GM19240 (cell line): Measurements from ENCODE around the gene RASL11B.

ENCODE experiments used
- DNase-seq: peaks from one replicate; pipeline ENCODE4 v3.0.0; 2011; ENCODE audit warnings: low spot score; ENCODE audit not compliant: insufficient read length

RASL11B gene

DNA sequence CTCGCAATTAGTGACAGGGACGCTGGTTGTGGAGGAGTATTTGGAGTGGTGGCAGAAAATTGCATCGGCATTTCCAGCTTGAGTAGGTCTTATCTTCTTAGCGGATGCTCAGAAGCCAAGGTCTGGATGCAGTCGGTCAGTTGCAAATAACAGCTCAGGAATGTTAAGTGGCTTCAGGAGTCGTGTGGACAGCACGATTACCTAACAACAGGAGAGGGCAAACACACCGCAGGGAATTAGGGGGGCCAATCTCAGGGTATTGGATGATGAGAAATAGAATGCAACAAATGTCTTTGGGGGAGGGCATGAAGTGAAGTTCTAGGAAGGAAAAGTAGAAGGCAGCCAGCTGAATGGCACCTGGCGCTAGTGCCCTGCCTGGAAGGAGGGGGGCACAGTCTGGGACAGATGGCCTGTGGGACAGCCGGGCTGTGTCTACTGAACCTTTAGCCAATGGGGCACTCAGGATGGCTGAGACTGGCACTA, 11.8 kb downstream of the RASL11B start:
- no peak for DNase-seq

DNA sequence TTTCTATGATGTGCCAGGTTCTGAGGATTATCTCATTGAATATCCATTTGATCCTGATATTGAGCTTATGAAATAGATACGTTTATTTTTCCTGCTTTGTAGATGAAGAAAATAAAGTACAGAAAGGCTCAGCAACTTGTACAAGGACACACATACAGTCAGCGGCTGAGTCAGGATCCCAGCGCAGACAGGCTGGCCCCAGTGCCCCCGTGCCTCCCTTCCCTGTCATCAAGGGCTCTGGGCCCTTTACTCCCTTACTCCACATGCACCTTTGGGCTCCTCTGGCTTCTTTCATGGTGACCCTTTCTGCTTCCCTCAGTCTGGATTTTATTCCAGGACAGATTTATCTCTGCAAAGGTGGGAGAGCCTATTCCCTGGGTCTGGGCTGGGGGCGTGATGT, 12.8 kb downstream of the RASL11B start:
- no peak for DNase-seq

DNA sequence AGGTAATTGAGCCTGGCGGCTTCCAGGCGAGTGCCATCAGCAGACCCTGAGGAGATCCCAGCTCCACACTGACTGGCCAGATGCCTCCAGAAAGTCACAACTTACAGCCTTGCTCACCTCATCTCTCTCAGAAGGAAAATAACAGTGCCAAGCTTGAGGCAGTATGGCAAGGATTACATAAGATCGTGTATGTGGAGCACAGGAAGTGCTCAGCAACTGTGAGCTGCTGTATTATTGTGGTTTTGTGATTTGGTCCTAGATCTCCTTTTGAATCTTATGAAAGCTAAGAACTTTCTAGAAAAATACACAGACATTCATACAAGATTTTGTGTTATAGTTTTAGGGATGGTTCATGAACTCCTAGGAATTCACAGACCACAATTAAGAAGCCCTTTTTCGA, 14.0 kb downstream of the RASL11B start:
- DNase-seq, result no peak

DNA sequence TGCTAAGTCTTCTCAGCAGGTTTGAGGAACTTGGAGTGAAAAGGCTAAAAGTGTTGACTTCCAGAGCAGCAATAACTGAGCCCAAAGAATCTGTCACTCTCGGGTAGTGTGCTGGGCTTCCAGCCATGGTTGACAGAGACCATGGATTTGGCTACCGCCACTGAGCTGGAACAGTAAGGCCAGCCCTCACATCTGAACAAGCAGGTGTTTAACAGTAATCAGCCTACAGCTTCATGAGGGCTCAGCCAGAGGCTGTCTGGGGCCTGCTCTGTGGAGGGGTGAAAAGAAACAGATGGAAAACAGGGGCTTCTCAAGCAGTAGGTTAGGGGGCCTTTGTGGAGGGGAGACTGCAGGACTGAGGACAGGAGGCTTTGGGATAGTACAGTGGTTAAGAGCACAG, 14.9 kb downstream of the RASL11B start:
- DNase-seq, result no peak

DNA sequence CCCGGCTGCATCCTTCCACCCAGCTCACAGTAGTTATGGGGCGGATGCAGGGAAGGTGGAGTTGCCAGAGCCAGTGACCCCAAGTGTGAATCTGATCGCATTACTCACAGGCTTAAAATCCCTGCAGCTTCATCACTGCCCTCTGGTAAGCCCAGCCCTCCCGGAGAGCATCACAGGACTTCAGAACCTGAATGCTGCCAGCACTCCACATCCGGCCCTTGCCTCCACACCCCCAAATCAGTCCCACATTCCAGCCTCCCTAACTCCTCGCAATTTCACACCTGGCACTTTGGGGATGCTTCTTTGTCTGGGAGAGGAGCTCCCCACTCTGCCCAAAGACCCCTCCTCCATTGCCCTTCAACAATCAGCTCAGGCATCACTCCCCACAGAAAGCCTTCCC, 15.6 kb downstream of the RASL11B start:
- no peak for DNase-seq

DNA sequence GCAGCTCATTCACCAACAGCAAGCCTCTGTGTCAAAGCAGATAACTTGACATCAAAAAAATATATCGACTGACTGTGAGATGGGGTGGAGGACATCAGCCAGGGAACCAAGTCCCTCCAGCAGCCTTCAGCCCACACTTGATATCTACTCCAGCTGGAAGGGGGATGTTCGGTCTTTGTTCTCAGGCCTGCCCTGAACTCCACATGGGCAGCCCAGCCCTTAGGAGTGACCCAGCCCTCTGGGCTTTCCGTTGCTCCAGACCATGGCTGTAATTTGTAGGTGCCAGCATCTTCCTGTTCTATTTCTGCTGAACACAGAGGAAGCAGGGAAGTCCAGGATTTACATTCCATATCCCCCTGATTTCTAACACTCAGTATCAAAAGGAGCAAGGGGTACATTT, 17.4 kb downstream of the RASL11B start:
- DNase-seq, result no peak

DNA sequence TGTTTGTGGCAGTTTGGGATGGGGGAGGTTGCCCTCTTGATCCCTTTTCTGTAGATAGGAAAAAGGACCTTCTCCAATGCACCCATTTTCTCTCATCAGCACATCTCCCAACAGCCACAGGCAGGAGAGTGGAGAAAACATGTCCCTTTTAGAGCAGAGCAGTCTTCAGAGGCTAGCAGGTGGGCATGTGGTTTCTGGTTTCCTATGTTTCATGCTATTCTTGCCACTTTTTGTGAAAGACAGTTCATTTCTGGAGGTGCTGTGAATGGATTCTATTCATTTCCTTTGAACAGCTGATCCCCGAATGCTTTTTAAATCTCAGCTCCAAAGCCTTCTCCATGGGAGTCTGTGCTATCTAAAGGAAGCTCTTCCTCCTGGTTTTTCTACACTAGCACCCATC, 18.9 kb downstream of the RASL11B start:
- DNase-seq, result no peak

DNA sequence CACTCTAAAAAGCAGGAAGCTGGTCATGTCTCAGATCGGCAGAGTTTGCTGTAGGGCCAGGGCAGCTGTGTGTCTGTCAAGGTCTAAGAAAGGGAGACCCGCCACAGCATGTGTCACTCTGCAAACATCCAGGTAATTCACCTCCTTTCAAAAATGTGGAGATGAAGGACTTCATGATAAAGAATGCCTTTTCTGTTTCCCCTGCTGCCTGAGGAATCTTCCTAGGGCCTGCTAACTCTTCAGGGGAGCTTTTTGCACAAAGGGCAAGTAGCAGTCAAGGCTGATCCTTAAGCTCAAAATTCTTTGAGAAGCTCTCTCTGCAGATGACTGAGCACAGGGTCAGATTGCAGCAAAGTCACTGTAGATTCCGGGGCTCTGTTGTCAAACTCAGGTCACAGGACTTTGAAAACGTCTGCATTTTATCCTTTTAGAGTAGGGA, 21.1 kb downstream of the RASL11B start:
- DNase-seq, result no peak

DNA sequence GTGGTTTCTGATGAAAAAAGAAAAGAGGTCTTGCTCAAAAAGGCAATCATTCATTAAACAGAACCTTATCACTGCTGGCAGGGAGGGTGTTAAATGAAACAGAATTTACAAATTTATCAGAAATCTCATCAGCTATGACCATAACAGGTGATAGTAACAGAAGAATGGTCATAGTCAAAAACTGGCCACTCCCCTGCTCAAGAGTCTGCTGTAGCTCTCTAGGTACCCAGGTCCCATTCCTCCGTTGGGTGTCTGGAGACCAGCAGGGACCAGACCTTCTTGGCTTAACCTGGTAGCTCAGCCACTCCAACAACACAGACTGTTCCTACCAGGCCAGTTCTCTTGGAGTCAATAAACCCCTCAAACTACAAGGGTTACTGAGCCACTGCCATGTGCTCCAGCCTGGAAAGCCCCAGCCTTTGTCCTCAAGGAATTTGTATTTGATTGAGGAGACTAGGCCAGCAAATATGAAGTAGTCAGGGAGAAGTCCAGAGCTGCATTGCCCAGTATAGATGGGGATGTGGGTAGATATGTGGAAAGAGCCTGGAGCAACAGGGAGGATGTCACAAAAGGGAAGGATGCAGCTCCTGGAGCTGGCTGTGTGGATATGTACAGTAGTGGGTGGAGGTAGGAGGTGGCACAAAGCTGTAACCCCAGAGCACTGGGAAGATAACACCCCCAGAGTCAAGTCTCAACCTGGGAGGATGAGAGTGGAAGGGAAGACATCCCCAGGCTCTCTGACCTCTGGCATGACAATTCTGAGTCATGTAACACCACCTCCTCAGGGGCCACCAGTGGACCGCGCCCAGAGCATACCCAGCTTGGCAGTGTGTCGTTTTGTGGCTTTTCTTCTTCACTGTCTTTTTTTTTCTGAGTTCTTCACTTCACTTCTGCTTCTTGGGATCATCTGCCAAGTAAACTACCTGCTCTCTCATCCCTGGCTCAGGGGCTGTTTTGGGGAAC, 21.9 kb downstream of the RASL11B start:
- DNase-seq, result no peak

DNA sequence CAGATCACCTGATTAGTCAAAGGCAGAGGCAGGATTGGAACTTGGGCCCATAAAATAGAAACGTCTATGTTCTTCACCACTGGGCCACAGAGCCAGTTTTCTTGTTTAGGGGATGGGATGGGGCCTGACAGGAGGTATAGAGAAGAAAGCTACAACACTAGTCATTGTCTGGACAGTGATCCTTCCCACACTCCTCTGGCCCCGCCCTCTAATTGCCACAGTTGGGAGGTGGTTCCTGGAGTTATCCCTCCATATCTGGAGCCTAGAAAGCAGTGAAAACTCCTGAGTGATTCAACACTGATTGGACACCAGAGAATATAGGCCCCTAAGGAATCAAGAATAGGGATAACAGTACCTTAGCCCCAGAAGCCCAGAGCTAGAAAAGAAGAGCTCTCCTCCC, 22.9 kb downstream of the RASL11B start:
- DNase-seq, result no peak

DNA sequence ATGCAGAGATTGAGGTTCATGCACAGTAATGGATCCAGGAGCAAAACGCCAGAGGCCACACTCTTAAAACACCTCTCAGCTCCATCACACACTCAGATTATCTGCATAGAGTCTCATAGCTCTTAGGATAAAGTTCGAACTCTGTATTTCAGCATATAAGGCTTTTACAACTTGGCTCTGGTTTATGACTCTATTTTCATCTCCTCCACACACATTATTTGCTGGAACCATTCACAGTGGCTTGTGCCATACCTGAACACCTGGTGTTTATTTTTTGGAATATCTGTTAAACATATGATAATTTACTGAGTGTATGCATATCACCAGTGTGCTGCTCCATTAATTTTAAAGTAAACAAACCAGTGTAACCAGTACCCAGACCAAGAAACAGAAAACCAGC, 27.2 kb downstream of the RASL11B start:
- no peak for DNase-seq

DNA sequence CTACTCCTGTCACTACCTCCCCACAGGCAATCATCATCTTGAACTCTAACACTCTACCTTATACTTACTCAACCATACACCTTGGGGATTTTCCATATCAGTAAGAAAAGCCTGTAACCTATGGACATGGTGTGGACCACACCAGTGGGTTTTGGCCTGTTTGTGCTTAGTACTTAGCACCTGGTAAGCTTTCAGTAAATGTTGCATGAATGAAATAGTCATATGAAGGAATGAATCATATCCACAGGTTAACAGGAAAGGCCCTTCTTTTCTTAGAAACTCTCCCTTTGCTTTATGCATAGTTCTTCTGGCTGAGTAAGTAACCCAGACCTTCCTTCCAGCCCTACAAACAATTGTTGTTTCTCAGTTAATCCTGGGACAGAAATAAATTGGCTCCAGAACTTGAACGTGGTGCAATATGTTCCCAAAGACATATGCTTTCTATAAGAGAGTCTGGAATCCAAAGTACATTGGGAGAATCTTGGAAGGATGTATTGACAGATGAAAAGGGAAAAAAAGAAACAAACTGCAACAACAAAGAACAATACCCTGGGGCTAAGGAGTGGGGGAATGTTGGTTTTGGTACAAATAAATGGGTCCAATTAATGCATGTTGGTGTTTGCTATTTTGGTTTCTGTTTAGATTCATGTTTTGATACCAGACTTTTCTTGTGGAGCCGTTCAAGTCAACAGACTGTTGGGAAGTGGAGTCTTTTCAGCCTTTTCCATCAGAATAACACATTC, 27.8 kb downstream of the RASL11B start:
- DNase-seq, result no peak

DNA sequence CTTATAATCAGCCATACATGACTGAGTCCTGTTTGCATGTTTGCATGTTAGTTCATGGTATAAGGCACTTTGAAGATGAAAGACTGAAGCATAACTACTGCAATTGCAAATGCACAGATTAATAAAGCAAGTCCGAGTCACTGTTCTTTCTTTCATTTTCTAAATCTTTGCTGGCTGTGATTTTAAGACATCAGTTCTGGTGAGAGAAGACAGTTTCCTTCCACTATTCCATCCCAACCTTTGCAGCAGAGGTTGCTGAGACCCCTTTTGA, 28.3 kb downstream of the RASL11B start:
- no peak for DNase-seq

DNA sequence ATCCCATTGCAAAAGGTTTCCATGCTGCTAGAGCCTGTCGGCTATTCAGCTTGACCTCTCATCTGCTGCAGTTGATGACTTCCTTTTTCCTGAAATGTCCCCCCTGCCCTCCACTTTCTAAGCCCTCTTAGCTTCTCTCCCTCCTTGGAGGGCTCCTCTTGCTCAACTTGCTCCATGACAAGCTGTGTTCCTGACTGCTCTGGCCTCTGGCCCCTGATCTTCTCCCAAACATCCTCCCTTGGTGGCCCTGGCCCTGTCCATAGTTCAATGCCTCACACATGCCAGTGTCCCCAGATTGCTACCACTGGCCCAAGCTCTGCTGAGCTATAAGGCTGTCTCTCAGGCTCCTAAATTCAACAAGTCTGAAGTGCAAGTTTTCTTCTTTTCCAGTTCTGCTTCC, 29.6 kb downstream of the RASL11B start:
- DNase-seq, result no peak

DNA sequence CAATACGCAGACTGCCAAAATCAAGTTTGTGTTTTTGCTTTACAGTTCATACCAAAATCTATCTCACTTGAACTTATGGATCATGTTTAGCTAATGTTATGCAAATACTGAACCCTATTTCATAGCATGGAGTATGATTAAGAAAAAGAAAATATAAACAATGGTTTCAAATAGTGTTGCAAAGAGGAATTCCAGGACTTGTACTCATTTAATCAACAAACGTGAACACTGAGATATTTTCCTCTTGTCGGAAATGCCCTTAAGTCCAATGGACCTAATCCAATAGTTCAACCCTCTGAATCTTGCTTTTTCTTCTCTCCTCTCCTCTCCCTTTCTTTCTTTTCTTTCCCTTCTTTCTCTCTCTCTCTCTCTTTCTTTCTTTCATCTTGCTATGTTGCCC, 30.8 kb downstream of the RASL11B start:
- no peak for DNase-seq

DNA sequence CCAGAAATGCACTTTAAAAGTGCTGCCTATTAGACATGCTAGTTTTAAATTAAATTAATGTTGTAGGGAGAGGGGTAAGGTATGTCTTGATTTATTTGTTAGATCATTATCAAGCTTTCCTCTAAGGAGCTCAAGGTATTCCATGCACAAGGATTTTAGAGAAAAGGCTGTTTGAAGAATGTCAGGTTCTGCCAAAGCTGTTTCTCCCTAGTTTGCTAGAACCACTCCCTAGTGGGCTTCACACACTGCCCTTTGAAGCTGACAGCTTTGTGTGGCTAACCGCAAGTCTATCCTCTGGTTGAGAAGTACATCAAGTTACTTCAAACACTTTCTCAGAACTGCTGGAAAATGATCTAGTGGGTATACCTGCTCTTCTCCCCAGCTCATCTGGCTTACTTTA, 32.3 kb downstream of the RASL11B start:
- DNase-seq, result no peak

DNA sequence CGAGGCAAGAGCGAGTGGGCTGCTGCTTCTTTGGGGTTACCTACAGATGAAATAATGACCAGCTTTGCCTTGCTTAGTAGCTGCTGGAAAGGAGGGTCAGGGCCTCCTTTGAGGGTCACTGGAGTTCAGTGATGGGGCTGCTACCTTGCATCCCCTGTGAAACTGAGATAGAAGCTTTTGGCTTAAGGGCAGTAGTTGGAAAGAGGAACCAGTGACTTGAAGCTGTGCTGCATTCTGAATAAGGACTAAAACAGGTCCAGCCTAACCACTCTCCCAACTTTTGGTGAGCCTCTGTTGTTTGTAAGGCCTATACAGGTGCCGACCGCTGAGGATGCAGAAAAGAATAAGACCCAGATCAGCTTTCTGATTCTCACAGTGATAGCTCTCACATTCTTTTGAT, 41.2 kb downstream of the RASL11B start:
- DNase-seq, result no peak

DNA sequence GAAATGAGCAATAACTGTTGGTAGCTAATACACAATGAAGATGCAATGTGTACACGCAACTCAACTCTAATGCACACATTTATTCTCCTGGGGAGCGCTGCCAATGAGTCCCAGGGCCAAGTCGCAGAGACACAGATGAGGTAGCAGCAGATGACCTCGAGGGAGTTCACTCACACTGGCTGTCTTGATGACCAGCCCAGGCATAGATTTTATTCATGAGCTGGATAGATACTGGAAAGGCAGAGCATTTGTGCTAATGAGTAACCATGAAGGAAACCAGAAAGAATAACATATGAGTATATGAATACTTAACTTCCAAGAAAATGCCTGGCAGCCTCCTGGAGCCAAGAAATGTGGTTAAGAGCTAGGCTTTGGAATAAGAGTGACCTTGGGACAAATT, 42.3 kb downstream of the RASL11B start:
- DNase-seq, result no peak

DNA sequence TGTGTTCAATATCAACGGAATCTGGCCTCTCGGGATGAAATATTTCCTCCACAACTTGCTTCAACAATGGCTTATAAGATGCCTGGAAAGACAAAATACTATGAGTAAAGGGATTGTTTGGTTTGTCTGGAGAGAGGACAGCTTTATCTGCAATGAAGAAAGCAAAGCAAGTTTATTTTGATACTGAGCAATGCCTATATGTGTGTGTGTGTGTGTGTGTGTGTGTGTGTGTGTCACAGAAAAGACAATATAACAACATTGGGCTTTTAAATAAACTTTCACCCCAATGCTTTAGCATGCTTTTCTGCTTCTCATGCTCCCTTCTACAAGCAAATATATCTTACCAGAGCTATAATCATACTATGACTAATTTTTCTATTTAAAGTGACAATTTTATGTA, 45.4 kb downstream of the RASL11B start:
- no peak for DNase-seq

DNA sequence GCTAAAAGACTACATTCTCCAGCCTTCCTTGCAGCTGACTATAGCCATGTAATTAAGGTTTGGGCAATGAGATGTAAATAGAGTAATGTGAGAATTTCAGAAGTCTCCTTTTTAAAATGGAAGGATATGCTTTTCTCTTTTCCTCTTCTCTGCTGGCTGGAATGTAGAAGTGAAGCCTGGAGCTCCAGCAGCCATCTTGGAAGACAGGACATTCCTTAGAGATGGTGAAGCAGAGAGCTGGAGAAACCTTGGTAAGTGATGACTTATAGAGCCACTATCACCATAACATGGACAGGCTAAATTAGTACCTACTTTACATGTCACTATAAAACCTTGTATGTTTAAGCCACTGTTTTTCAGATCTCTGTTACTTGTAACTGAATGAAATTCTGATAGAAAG, 48.0 kb downstream of the RASL11B start:
- DNase-seq, result no peak

DNA sequence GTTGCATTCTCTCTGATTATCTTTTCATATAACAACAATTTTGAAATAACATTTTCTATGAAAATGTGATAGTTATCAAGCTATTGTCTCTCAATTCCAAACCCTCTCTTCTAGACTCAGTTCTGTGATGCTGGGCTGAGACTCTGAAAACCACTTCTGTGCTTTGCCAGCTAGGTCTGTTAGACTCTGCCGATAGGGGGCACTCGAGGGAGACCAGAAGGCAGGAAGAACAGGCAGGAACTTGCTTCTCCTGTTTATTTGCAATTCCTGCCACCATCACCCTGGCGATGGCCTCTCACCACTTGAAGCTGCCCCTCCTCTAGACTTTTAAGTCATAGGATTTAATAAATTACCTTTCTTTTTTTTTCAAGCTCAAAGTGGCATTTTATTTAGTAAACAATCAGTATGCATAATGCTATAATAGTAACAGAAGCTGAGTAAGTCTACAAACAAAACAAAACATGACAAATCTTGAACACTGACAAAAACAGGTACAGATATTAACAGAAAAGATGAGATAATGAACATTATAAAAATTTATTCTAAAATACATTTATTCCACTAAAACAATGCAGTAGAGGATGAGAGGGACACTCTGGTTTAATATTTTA, 49.7 kb downstream of the RASL11B start:
- DNase-seq, result peak; percentile 41

DNA sequence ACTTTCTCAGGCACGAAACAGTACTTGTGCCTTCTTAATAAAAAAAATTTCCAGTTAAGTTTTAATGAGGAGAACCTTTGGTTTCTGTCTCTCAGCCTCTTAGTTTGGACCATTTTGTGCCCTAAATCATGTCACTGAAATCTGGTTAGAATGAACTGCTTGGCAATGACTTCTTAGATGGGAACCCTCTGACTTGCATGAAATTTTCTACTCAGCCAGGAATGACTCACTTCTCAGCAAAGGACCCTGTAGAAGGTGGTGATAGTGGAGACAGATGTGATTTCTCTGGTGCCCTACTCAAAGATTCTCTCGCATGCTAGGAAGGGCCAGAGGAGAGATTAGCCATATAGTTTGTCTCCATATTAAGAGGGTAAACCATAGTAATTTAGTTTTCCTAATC, 50.5 kb downstream of the RASL11B start:
- DNase-seq, result no peak
